ENCODE data around the gene ARID5B.
"Not testable (repeated sequence)": the region's sequence is repeated elsewhere in the genome, so short reads cannot be mapped to it uniquely, and the experiment has no call there.

ARID5B gene

DNA sequence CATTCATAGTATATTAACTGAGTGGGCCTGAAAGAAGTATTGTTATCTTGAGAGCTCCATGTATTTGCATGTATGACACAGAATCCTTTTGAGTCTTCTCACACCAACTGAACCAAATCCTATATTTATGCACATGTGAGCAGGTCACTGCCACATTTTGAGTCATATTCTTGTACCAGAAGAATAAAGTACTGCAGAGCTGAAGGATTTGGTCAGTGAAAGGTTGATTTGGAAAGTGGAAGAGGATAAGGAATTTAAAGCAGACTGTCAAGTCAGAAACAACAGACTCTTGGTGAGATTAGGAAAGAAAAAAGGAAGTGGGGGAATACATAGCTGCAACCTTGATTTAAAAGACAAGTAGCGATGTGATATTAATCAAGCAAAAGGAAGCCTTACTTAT, 121.8 kb downstream of the ARID5B start:
- TF ChIP-seq, protein P1, sequence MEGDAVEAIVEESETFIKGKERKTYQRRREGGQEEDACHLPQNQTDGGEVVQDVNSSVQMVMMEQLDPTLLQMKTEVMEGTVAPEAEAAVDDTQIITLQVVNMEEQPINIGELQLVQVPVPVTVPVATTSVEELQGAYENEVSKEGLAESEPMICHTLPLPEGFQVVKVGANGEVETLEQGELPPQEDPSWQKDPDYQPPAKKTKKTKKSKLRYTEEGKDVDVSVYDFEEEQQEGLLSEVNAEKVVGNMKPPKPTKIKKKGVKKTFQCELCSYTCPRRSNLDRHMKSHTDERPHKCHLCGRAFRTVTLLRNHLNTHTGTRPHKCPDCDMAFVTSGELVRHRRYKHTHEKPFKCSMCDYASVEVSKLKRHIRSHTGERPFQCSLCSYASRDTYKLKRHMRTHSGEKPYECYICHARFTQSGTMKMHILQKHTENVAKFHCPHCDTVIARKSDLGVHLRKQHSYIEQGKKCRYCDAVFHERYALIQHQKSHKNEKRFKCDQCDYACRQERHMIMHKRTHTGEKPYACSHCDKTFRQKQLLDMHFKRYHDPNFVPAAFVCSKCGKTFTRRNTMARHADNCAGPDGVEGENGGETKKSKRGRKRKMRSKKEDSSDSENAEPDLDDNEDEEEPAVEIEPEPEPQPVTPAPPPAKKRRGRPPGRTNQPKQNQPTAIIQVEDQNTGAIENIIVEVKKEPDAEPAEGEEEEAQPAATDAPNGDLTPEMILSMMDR (IDR thresholded peaks at IDR 0.05; ENCODE audit: low read length, missing control alignments) = no peak
- no peak overlapping the region for H3K4me3 ChIP-seq (replicated peaks; ENCODE audit: low read depth, low read length)
- DNase-seq (ENCODE audit: low read depth) = no peak

DNA sequence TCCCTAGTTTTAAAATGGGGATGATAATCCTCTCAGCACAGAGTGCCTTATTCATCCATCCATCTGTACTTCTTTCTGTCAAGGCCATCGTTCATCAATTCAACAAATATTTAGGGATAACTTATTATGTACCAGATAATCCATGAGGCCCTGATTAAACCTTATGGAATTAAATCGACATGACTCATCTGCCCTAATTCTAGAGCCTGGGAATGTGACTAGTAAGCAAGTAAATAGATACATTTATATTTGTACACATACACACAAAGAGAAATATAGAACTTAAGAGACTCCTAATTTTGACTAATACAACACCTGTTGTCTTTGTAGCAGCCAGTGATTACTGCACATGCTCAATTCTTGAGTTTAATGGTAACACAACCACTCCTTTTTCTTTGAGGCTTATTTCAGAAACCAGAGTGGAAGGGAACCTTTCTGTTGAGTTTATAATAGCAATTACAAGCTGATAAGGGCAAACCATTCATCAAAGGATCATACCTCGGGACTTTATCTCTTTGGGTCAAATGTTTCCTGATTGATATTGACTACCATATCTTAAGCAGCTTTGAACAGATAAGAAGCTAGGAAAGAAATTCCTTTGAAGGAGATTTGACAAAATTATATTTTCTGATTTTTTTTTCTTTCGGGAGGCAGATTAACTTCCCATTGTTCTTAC, 122.7 kb downstream of the ARID5B start:
- TF ChIP-seq, protein P1 (IDR thresholded peaks at IDR 0.05; ENCODE audit: low read length, missing control alignments) = no peak
- H3K4me3 ChIP-seq (replicated peaks; ENCODE audit: low read depth, low read length) = no peak overlapping the region
- no peak for DNase-seq (ENCODE audit: low read depth)

DNA sequence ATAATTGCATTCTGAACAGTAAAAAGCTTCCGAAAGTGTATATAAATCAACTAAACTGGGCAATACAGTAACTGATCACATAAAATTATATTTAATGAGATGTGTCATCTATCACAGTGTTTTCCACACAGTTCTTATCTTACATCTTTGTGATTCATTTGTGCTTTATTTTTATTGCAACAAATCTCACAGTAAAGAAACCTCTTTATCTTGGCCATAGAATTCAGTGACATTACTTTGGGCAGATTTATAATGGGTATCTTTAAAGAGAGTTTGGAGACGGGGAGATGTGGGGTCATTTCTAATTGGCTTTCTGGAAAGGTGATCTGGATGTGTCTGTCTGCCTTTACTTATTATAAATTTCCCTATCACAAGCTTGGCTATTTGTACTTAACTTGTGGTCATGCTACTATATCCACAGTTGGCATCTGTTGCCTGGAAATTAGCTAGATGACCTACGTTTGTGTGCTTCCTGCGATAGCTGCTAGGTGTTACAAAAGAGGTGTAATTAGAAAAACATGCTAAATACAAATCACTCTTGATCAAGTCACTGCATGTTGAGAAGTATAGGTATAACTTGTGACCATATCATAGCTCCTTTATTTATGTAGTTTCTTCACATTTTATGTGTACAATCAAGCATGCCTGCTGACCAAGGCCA, 123.8 kb downstream of the ARID5B start:
- TF ChIP-seq, protein P1 (IDR thresholded peaks at IDR 0.05; ENCODE audit: low read length, missing control alignments) = no peak
- H3K4me3 ChIP-seq (replicated peaks; ENCODE audit: low read depth, low read length) = no peak overlapping the region
- no peak for DNase-seq (ENCODE audit: low read depth)

DNA sequence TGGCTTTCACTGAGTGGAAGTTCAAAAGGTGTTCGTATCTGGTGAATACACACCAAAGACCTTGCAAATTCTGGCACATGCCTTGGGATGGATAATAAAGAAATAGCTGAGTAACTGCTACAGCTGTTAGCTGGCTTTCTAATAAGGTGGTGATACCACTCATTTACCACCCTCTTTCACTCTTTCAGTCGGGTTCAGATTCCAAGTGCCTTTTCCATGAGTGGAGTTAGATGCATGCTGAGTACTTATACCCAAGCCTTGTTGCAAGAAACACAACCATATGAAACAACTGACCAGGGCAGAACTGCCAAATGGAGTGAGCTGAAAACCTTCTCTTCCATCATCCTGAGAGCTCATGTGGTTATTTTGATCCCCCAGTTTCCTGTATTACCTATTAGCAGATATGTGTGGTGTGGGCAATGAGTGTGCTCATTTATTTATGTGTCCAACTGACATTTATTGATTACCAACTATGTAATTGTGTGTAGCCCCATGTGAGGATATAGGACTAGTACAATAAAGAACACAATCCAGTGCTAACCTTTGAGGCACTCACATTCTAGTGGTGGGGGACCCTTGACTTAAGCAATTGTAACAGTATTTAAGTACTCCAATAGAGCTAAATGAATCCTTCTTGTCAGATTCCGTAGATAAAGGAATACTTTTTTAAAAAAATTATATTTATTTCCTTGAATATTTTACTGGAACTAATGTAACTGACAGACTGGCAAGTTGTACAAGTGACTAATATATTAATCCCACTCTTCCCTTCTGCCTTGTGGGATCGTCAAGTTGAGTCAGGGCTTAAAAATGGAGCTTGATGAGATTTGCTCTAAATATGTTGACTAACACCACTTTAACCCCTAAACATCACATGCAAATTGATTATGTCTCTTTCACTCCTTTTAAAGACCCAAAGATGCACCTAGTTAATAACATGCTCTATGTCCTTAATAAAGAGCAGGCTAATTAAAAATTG, 124.7 kb downstream of the ARID5B start:
- peak; percentile 37 for DNase-seq (ENCODE audit: low read depth)

DNA sequence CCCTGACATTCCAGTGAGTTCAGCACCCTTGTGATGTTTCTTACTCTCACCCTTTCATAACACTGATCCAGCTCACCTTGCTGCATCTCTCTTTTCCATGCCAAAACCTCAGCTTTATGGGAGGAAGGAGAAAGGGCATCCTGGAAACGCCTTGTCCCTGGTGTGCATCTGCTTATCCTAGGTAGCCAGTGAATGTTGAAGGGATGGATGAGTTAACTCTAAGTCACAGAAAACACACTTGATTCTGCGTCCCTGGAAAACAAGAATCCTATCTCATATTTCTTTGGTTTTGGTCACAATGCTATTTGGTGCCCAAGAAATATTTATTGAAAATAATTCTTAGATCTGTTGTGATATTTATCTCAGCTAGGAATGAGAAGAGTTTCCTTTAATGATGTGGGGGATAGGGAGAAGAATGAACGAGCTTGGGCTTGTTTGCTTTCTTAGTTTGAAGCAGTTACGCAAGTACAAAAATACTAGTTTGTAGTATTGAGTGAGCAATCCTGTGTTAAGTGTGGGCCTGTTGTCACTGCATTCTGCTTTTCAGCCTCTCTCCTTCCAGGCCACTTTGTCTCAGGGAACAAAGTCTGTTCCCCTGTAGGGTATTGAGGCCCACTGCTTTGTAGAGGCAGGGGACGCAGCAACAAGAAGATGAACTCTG, 126.5 kb downstream of the ARID5B start:
- no peak for DNase-seq (ENCODE audit: low read depth)
- H3K4me3 ChIP-seq (replicated peaks; ENCODE audit: low read depth, low read length) = no peak overlapping the region
- TF ChIP-seq, protein P1 (IDR thresholded peaks at IDR 0.05; ENCODE audit: low read length, missing control alignments) = no peak

More for the DNA sequence above, 124.7 kb downstream of the ARID5B start:
- no peak overlapping the region for H3K4me3 ChIP-seq (replicated peaks; ENCODE audit: low read depth, low read length)
- TF ChIP-seq, protein P1 (IDR thresholded peaks at IDR 0.05; ENCODE audit: low read length, missing control alignments) = no peak

DNA sequence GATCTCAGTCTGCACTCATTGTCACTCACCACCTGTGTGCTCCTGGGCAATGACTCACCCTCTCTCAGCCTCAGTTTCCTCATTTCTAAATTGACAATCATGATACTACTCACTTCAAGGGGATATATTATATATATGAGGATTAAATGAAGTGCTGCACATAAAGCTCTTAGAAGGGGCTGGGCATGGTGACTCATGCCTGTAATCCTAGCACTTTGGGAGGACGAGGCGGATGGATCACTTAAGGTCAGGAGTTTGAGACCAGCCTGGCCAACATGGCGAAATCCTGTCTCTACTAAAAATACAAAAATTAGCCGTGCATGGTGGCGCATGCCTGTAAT, 127.0 kb downstream of the ARID5B start:
- H3K4me3 ChIP-seq (replicated peaks; ENCODE audit: low read depth, low read length); DNase-seq (ENCODE audit: low read depth): not testable (repeated sequence)

DNA sequence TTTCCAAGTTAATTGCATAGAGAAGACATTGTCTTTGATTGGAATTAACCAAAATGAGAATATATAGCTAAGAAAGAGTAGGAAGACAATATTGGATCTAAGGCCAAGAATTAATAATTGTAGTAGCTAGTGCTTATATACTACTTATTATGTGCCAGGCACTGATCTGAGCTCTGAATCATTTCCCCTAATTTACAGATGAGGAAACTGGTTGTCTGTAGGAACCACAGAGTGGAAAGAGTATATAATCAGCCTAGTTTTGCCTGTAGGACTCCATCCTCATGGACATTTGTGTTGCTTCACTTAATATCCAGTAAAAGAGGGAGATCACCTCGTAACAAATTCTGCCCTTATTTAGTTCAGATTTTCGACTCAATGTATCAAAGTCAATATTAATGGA, 127.9 kb downstream of the ARID5B start:
- DNase-seq (ENCODE audit: low read depth) = no peak
- TF ChIP-seq, protein P1 (IDR thresholded peaks at IDR 0.05; ENCODE audit: low read length, missing control alignments) = no peak
- H3K4me3 ChIP-seq (replicated peaks; ENCODE audit: low read depth, low read length) = no peak overlapping the region
